Measurements from ENCODE around the gene C10orf90. TPM values are rescaled to one million over a fixed set of nuclear protein-coding genes. Genes with fewer than 3 reads are reported as not detected.
A peak's percentile ranks its signal among the peaks of the same experiment; 100 is the strongest.

Gene C10orf90
- total RNA-seq, 1 experiment from 2014 or later = 0.99 TPM

DNA sequence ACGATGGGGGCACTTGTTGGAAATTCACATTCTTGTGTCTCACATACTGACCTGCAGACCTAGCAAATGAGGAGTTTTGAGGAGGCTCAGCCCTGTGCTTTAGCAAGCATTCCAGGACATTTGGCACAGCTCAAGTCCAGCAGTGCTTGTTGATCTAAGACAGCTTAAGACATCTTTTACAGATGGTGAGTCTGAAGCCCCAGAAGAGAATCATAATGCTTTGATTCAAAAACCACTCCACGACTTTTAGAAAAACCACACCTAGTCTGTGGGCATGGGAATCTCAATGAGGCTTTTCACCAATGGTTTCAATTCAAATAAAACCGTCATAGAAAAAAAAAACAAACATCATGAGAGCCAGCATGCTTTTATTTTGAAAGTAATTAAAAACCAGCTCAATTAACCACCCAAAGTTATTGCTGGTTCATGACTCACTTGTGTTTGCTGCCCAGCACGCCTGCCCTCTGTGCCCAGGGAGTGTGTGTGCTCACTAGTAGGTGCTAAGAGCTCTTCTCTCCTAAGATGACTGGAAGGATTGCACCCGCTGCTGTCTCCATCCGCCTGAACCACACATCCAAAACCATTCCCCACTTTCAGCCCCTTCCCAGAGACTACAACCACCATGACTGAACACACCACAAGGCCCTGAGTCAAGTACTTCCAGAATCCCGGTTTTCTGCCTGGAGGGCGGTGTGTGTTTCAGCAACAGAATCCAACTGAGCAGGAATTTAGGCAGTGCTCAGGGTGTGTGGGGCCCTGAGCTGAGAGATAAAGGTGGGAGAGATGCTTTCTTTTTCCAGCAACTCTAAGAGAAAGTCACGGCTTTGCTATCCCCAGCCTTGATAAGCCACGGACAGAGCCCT lies 152.0 kb downstream of the C10orf90 start:
- no peak for DNase-seq (ENCODE audit: extremely low read depth, low read depth)

GRCh38 chr10:126516515-126516914 lies 154.0 kb downstream of the C10orf90 start:
- no peak for DNase-seq (ENCODE audit: extremely low read depth, low read depth)

DNA sequence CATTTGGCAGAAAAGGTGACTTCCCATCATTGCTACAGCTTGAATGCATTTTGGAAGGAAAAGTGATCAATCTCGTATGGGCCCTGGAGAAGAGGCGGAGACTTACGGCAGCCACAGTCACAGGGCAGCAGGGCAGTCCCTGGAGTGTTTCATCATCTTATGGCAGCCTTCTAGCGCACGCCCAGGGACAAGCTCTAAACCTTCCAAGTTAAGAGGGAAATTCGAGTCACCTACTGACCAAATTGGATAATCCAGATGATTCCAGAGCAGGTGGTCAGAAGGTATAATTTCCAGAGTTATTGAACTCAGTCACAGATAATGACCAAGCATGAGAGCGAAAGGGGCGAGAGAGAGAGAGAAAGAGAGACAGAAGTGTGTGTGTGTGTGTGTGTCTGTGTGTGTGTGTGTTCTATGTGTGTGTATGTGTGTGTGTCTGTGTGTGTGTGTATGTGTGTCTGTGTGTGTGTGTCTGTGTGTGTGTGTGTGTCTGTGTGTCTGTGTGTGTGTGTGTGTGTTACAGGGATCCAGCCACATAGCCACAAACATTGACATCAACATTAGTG lies 158.5 kb downstream of the C10orf90 start:
- DNase-seq (ENCODE audit: extremely low read depth, low read depth) = no peak

DNA sequence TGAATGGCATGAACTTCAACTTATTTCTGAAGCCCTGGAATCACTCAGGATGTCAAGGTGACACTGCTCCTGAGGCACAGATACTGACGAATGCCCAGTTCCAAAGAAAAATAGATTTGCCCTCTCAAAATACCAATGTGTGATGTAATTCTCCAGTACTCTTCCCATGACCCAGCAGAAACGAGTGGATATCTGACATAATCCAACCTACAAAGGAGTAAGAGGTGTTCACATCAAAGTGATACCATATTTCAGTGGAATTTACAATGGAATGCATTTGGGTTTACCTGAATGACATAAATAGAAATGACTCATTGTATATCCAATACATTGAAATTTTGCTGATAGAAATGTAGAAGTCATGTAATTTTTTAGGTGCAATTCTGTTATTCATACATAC lies 161.3 kb downstream of the C10orf90 start:
- DNase-seq (ENCODE audit: extremely low read depth, low read depth) = no peak

DNA sequence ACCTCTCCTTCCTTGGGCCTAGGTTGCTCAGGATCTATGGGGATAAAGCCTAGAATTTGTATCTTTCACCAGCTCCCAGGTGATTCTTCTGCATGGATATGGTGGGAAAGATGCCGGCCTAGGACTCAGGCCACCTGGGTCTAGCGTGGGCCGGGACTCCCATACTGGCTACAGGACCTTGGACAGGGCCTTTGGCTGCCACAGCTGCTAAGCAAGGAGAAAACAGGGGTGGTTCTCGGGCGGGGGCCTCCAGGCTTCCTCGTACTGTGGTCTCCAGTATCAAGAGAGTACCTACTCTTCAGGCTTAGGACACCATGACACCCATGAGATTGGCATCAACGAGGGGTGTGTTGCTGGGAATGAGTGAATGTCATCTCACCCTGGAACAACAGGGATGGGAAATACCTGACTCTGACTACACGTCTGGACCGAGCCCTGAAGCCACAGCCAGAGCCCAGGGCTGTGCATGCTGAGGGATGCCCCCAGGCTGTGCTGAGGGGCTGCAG lies 161.9 kb downstream of the C10orf90 start:
- DNase-seq (ENCODE audit: extremely low read depth, low read depth) = no peak

DNA sequence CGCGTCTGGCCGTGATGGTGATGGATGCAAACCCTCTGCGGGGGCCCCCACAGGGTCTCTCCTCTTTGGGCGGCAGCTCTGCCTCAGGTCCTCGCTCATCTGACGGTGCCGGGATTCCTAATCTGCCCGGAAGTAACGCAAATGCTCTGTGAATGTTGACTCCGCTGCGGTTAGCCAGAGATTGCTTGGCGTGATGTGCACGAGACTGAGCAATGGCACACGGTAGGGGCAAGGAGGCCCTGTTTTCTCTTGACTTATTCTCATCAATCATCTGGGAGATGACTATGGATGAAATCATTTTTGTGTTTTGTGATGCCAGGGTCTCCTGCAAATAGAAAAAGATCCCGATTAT lies 165.8 kb downstream of the C10orf90 start:
- DNase-seq (ENCODE audit: extremely low read depth, low read depth) = no peak

- DNase-seq (ENCODE audit: extremely low read depth, low read depth) = peak; percentile 37
These were observed 166.3 kb downstream of the C10orf90 start for GRCh38 chr10:126504063-126504760.

DNA sequence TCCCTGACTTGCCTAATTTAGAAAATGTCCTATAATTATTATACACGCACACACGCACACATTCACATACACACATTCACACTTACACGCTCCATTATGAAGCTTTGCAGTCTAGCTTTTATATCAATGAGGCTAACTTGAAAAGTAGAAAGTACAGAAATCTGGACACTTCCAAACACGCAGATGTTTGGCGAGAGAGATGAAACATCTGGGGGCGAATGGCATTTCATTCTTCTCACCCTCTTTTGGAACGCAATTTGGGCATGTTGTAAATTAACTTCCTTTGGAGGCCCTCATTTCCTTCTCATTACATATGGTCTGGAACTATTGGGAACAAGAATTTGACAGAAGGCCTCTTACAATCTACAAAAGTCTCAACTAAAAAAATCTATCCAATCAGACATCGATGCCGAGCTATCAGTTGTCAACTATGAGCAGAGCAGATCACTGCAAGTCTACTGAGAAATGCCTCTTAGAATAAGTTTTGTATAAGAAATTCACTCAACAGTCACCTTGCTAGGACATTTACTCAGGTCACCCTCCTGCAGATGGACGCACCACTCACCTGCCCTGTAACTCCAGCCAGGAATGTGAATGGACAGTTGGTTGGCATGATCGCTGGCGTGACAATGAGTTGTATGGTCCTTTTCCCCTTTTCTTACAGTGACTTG lies 167.0 kb downstream of the C10orf90 start:
- no peak for DNase-seq (ENCODE audit: extremely low read depth, low read depth)

DNA sequence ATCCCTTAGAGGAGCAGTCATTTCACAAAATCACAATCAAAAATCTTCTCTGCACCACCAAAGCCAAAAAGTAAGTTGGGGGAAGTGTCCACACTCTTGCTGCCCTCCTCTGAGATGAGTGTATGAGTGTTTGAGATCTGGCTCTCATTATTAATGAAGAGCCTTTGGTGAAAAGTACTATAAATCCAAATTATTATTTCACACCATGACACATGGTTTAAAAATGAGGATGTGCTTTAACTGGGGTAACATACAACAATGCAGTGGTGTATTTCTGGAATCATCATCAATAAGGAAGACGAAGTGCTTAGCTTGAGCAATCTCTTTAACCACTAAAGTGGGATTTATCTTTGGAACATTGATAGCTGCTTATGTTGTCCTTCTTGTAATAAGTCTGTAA lies 168.1 kb downstream of the C10orf90 start:
- DNase-seq (ENCODE audit: extremely low read depth, low read depth) = no peak

DNA sequence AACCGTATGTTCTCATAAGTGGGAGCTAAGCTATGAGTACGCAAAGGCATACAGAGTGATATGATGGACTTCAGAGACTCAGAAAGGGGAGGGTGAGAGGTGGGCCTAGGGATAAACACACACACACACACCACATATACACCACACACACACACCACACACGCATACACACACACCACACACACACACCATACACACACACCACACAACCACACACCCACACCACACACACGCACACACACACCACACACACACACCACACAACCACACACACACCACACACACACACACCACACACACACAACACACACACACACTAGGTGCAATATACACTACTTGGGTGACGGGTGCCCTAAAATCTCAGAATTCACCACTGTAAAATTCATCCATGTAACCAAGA lies 168.7 kb downstream of the C10orf90 start:
- DNase-seq (ENCODE audit: extremely low read depth, low read depth) = no peak

GRCh38 chr10:126500866-126501265 lies 169.6 kb downstream of the C10orf90 start:
- DNase-seq (ENCODE audit: extremely low read depth, low read depth) = no peak

- no peak for DNase-seq (ENCODE audit: extremely low read depth, low read depth)
These were observed 170.3 kb downstream of the C10orf90 start for GRCh38 chr10:126500185-126500584.

DNA sequence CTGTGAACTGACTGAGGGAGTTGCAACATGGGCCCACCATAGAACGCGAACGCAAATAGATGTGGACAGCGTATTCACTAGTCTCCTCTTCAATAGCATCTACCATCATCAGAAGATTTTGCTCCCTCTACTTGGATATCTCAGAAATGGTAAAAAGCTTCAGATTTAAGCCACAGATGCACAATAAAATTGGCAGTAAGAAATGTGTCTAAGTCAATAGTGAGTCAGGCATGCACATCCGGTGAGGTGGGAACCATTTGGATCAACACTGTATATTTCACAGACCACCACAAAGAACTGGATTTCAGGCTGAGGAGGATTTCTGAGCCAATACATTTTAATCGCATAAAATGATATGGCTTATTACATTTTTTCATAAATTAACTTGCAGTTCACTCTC lies 170.7 kb downstream of the C10orf90 start:
- DNase-seq (ENCODE audit: extremely low read depth, low read depth) = no peak

DNA sequence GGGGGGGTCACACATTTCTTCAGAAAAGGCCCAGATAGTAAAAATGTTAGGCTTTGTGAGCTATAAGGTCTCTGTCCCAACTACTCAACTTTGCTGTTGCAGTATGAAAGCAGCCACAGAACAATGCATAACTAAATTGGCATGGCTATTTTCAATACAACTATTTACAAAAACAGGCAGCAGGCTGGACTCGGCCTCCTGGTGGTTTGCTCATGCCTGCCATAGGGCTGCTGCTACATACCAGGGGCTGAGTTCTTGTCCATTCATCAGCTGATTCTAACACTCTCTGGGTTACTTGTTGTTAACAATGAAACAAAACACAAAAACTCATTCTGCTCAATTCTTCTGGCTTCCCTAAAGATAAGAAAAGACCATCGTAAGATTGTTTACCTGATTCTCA lies 172.8 kb downstream of the C10orf90 start:
- DNase-seq (ENCODE audit: extremely low read depth, low read depth) = no peak

DNA sequence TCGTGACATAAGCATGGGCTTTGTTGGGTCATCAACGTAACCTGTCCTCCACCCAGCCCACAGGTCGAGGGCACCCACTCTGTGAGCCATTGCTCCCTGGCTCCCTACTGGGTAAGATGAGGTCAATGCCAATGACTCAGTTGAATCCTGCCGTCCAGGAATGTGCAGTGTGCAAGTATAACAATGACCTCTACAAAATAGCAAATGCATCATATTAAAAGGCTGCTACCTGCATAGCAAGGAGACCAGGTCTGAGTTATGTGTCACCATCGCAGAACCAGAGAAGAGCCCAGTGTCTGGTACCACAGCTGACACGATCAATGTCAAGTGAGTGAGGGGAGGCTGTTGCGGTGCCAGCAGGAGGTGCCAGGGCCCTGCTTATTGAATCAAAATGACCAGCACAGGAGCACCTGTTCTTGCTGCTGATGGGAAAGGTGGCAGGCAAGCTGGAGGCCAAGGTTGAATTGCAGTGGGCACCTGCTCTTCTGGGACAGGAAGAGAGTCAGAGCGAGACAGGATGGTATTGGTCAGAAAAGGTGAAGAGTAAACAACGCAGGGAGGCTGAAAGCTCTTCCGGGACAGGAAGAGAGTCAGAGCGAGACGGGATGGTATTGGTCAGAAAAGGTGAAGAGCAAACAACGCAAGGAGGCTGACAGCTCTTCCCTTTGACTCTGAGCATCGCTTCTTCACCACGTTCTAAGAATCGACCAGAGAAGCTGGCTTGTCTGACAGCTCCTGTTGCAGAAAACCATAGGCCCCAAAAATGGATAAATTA lies 173.5 kb downstream of the C10orf90 start:
- no peak for DNase-seq (ENCODE audit: extremely low read depth, low read depth)

DNA sequence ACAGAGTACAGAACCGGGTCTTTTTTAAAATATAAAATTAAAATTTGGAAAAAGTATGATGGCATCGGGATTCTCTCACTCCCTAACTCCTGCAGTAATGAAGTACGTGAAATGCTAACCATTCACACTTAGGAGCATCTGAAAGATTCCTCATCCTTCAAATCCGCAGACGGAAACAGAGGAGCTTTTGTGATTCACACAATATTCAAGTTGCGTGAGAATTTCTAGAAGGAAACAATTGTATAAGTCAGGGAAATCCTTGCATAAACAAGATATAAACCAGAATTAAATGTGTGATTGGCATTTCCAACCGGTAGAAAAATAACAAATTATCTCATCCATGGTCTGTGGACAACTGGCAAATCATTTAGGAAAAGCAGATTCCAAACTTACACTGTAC lies 179.0 kb downstream of the C10orf90 start:
- DNase-seq (ENCODE audit: extremely low read depth, low read depth) = no peak

- no peak for DNase-seq (ENCODE audit: extremely low read depth, low read depth)
These were observed 189.3 kb downstream of the C10orf90 start for GRCh38 chr10:126481181-126481580.

GRCh38 chr10:126480648-126481047 lies 189.8 kb downstream of the C10orf90 start:
- DNase-seq (ENCODE audit: extremely low read depth, low read depth) = no peak

DNA sequence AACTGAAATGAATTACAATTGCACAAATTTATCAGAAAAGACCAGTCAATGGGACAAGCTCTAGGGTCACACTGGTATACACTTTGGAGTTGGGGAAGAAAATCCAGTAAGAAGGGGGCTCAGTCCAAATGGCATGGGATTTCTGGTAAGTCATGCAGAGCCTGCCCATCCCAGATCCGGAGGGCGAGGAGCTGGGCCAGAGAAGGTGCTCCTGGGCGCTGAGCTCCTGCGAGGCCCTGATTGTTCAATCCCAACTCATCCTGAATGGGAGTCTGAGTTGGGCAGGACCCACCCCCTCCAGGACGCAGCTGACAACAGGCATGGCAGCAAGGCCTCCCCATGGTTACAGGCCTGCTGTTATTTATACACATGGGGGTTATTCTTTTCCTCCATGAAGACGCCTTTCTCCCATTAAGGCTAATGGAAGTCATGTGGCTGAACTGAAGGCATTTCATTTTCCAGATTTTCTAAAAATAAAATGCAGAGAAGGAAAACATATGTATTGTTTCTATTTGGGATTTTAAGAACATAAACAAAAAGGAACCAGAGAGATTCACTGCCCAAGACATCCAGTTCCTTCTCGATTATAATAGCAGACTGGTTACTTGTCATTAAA lies 191.1 kb downstream of the C10orf90 start:
- no peak for DNase-seq (ENCODE audit: extremely low read depth, low read depth)

DNA sequence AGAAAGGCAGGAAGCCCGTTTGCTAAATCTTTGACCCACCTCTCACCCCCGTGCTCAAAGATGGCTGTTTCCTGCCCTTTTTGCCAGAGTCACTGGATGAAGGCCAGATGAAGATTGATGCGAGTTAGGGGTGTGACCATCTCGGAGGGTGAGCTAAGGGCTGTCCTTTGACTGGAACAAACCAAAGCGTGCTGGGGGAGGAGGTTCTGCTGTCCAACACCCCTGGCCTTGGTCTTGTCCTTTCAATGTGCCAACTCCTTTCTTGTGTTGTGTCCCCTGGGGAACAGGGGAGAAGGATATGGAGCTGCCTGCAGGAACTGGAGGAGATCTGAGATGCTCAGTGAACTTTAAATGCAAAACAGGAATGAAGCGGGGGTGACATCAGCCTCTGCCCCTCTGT lies 191.9 kb downstream of the C10orf90 start:
- DNase-seq (ENCODE audit: extremely low read depth, low read depth) = no peak

Measured in NCI-H460 (cell line).